RWPE2 (cell line): ENCODE data around the gene RHOF.

Experiments used
- ATAC-seq: fragments of 200-7000 bp; cut with Tn5 transposase; 3 replicates; pipeline ENCODE4 v1.9.1; 2021; ENCODE audit warnings: low read depth
- DNase-seq: peaks from one replicate; pipeline ENCODE4 v3.0.0-alpha.2; 2020; ENCODE audit warnings: low spot score
- H3K27ac ChIP-seq: fragments of 450-650 bp; 2 replicates; pipeline ENCODE4 v1.5.1; 2017; ENCODE audit warnings: mild to moderate bottlenecking; ENCODE audit not compliant: poor library complexity, severe bottlenecking
- H3K27me3 ChIP-seq: fragments of 250-450 bp; sonication (Bioruptor Pico); 2 replicates; pipeline ENCODE4 v1.5.1; 2021; ENCODE audit warnings: mild to moderate bottlenecking, moderate library complexity; ENCODE audit not compliant: insufficient read depth, poor library complexity, severe bottlenecking
- H3K36me3 ChIP-seq: fragments of 250-450 bp; sonication (Bioruptor Pico); 2 replicates; pipeline ENCODE4 v1.5.1; 2020; ENCODE audit warnings: low read depth, mild to moderate bottlenecking, moderate library complexity
- H3K4me1 ChIP-seq: fragments of 250-450 bp; sonication (Bioruptor Pico); 2 replicates; pipeline ENCODE4 v1.5.1; 2021; ENCODE audit warnings: mild to moderate bottlenecking, moderate library complexity; ENCODE audit not compliant: insufficient read depth, poor library complexity, severe bottlenecking
- H3K4me3 ChIP-seq: fragments of 250-450 bp; sonication (Bioruptor Pico); 2 replicates; pipeline ENCODE4 v1.5.1; 2021; ENCODE audit warnings: mild to moderate bottlenecking, moderate library complexity; ENCODE audit not compliant: severe bottlenecking
- H3K9me3 ChIP-seq: fragments of 250-450 bp; sonication (Bioruptor Pico); 2 replicates; pipeline ENCODE4 v1.5.1; 2021; ENCODE audit warnings: mild to moderate bottlenecking, moderate library complexity; ENCODE audit not compliant: severe bottlenecking
- CTCF ChIP-seq: fragments of 450-650 bp; IDR thresholded peaks from one replicate; pipeline ENCODE4 v1.5.1; 2017; ENCODE audit warnings: mild to moderate bottlenecking, moderate library complexity; ENCODE audit not compliant: poor library complexity, severe bottlenecking

Gene RHOF

GRCh38 chr12:121770813-121771625, 22.5 kb downstream of the RHOF start:
- Histone ChIP-seq H3K27me3 (no peaks in the 10 kb centered on the region), H3K36me3 (peaks cover 3% of the 10 kb centered on the region; the same call in 1 of the 2 replicates), H3K9me3 (no peaks in the 10 kb centered on the region), H3K4me3 (no peak overlapping the region), H3K4me1 (no peaks in the 10 kb centered on the region), H3K27ac (no peak overlapping the region)
- DNase-seq (no peak), ATAC-seq (no peak)
- no peak for TF ChIP-seq CTCF

GRCh38 chr12:121770388-121770787, 23.1 kb downstream of the RHOF start:
- Histone ChIP-seq H3K9me3 (no peaks in the 10 kb centered on the region), H3K27ac (no peak overlapping the region), H3K27me3 (no peaks in the 10 kb centered on the region), H3K4me3 (no peak overlapping the region), H3K36me3 (peaks cover 6% of the 10 kb centered on the region), H3K4me1 (no peaks in the 10 kb centered on the region)
- no peak for TF ChIP-seq CTCF
- ATAC-seq = no peak
- no peak for DNase-seq

GRCh38 chr12:121769831-121770301, 23.6 kb downstream of the RHOF start:
- Histone ChIP-seq H3K4me1 (no peaks in the 10 kb centered on the region), H3K9me3 (no peaks in the 10 kb centered on the region), H3K36me3 (peaks cover 8% of the 10 kb centered on the region), H3K4me3 (no peak overlapping the region), H3K27ac (no peak overlapping the region), H3K27me3 (no peaks in the 10 kb centered on the region)
- no peak for ATAC-seq
- TF ChIP-seq CTCF = no peak
- no peak for DNase-seq

- Histone ChIP-seq H3K27me3 (no peaks in the 10 kb centered on the region), H3K4me3 (no peak overlapping the region), H3K36me3 (peaks cover 8% of the 10 kb centered on the region), H3K27ac (no peak overlapping the region), H3K4me1 (no peaks in the 10 kb centered on the region), H3K9me3 (no peaks in the 10 kb centered on the region)
- no peak for DNase-seq
- no peak for ATAC-seq
- no peak for TF ChIP-seq CTCF
Observed at GRCh38 chr12:121769297-121769830, 24.1 kb downstream of the RHOF start.
